Smooth muscle cell (in vitro differentiated cells): Measurements from ENCODE around the gene PDPK1. TPM values are rescaled to one million over a fixed set of nuclear protein-coding genes. Genes with fewer than 3 reads are reported as not detected.

ENCODE experiments used
- DNase-seq: peaks from one replicate; lab custom pipeline; 2025; ENCODE audit not compliant: unreplicated experiment; lab: John Stamatoyannopoulos, UW
- H2AFZ ChIP-seq: fragments of 200-600 bp; sonication (generic); 2 replicates; pipeline ENCODE4 v1.6.0; 2016; ENCODE audit warnings: antibody characterized with exemption, low read depth, mild to moderate bottlenecking
- H3F3A ChIP-seq: fragments of 200-600 bp; sonication (generic); 2 replicates; pipeline ENCODE4 v1.6.0; 2017; ENCODE audit warnings: antibody characterized with exemption, low read depth
- H3K27ac ChIP-seq: fragments of 200-600 bp; sonication (generic); 2 replicates; pipeline ENCODE4 v1.5.1; 2016; ENCODE audit warnings: low read depth, mild to moderate bottlenecking
- H3K27me3 ChIP-seq: fragments of 200-600 bp; sonication (generic); 2 replicates; pipeline ENCODE4 v1.6.1; 2016; ENCODE audit warnings: low read depth, mild to moderate bottlenecking
- H3K36me3 ChIP-seq: fragments of 200-600 bp; sonication (generic); 2 replicates; pipeline ENCODE4 v1.5.1; 2016; ENCODE audit warnings: low read depth
- H3K4me1 ChIP-seq: fragments of 200-600 bp; sonication (generic); 2 replicates; pipeline ENCODE4 v1.5.1; 2016; ENCODE audit warnings: low read depth
- H3K4me2 ChIP-seq: fragments of 200-600 bp; sonication (generic); 2 replicates; pipeline ENCODE4 v1.6.0; 2016; ENCODE audit warnings: mild to moderate bottlenecking
- H3K4me3 ChIP-seq: fragments of 200-600 bp; sonication (generic); 2 replicates; pipeline ENCODE4 v1.5.1; 2016; ENCODE audit warnings: mild to moderate bottlenecking
- H3K79me2 ChIP-seq: fragments of 200-600 bp; sonication (generic); 2 replicates; pipeline ENCODE4 v1.6.0; 2016; ENCODE audit warnings: low read depth, mild to moderate bottlenecking
- H3K9ac ChIP-seq: fragments of 200-600 bp; sonication (generic); 2 replicates; pipeline ENCODE4 v1.6.0; 2016; ENCODE audit warnings: low read depth
- H3K9me3 ChIP-seq: fragments of 200-600 bp; sonication (generic); replicated peaks from 2 replicates; pipeline ENCODE4 v1.5.1; 2016; ENCODE audit warnings: low read depth
- H4K20me1 ChIP-seq: fragments of 200-600 bp; sonication (generic); 2 replicates; pipeline ENCODE4 v1.6.0; 2016; ENCODE audit warnings: low read depth
- CTCF ChIP-seq: fragments of 200-600 bp; sonication (generic); IDR thresholded peaks from 2 replicates; pipeline ENCODE4 v1.5.1; 2017; ENCODE audit warnings: borderline replicate concordance, mild to moderate bottlenecking, antibody characterized with exemption; ENCODE audit not compliant: insufficient read depth, poor library complexity, severe bottlenecking
- WGBS: methylation state at CpG from one replicate; pipeline ENCODE4 v1.1.7; 2016; ENCODE audit warnings: low lambda C conversion rate; 5-methylcytosine and 5-hydroxymethylcytosine counted together
- polyA plus RNA-seq: library from polyadenylated mRNA; unstranded; fragments of >200 nt; fragmentation: Nextera tagmentation; extraction: Ambion mirVana; gene quantifications from 2 replicates; pipeline ENCODE4 v1.2.1, GENCODE V29; 2016
- total RNA-seq: library from RNA; depleted of rRNA; stranded (reverse); fragments of >200 nt; gene quantifications from 2 replicates; pipeline ENCODE4 v1.2.3, GENCODE V29; 2014

PDPK1 gene
- total and polyA plus RNA-seq, 2 experiments from 2014 or later = 16.4 to 23.8 TPM

GRCh38 chr16:2527071-2527783 is 10.6 kb upstream of the PDPK1 start:
- 95% methylated on average over 9 of the region's 12 CpGs for WGBS
- H3K27me3 ChIP-seq = no peaks in the 10 kb centered on the region
- no peak for TF ChIP-seq CTCF
- H4K20me1 ChIP-seq = no peaks in the 10 kb centered on the region
- no peak overlapping the region for H2AFZ ChIP-seq
- H3K4me1 ChIP-seq = peaks cover 6% of the 10 kb centered on the region
- no peak overlapping the region for H3K4me2 ChIP-seq
- H3K9ac ChIP-seq = no peak overlapping the region
- H3K36me3 ChIP-seq = no peaks in the 10 kb centered on the region
- H3K4me3 ChIP-seq = no peak overlapping the region
- DNase-seq = no peak
- H3K9me3 ChIP-seq = no peaks in the 10 kb centered on the region
- no peaks in the 10 kb centered on the region for H3K79me2 ChIP-seq
- H3K27ac ChIP-seq = no peak overlapping the region
- H3F3A ChIP-seq = peaks cover 7% of the 10 kb centered on the region

- DNase-seq = no peak
- H3K9ac ChIP-seq = no peak overlapping the region
- H3F3A ChIP-seq = peaks cover 7% of the 10 kb centered on the region
- no peaks in the 10 kb centered on the region for H3K9me3 ChIP-seq
- no peak overlapping the region for H3K27ac ChIP-seq
- no peaks in the 10 kb centered on the region for H3K79me2 ChIP-seq
- TF ChIP-seq CTCF = no peak
- no peak overlapping the region for H3K4me3 ChIP-seq
- H3K27me3 ChIP-seq = no peaks in the 10 kb centered on the region
- no peak overlapping the region for H3K4me2 ChIP-seq
- H3K4me1 ChIP-seq = peaks cover 6% of the 10 kb centered on the region
- no peaks in the 10 kb centered on the region for H3K36me3 ChIP-seq
- no peaks in the 10 kb centered on the region for H4K20me1 ChIP-seq
- no peak overlapping the region for H2AFZ ChIP-seq
- WGBS = 98% methylated on average over 24 of the region's 24 CpGs
Observed at GRCh38 chr16:2527784-2528100, 10.1 kb upstream of the PDPK1 start.

GRCh38 chr16:2528161-2529060 is 9.4 kb upstream of the PDPK1 start:
- DNase-seq = no peak

More at GRCh38 chr16:2528161-2529060, 9.4 kb upstream of the PDPK1 start:
- H4K20me1 ChIP-seq = no peaks in the 10 kb centered on the region
- WGBS = 97% methylated on average over 34 of the region's 36 CpGs
- TF ChIP-seq CTCF = no peak
- H3K4me3 ChIP-seq = no peak overlapping the region
- no peak overlapping the region for H3K9ac ChIP-seq
- no peak overlapping the region for H2AFZ ChIP-seq
- no peaks in the 10 kb centered on the region for H3K27me3 ChIP-seq
- H3K27ac ChIP-seq = no peak overlapping the region
- H3K4me1 ChIP-seq = peaks cover 6% of the 10 kb centered on the region
- H3K79me2 ChIP-seq = no peaks in the 10 kb centered on the region
- no peaks in the 10 kb centered on the region for H3K9me3 ChIP-seq
- no peak overlapping the region for H3K4me2 ChIP-seq
- H3K36me3 ChIP-seq = no peaks in the 10 kb centered on the region
- peaks cover 7% of the 10 kb centered on the region for H3F3A ChIP-seq
